IMR-90 (cell line): ENCODE data around the gene GARS1.

ENCODE experiments used
- BHLHE40 ChIP-seq: fragments of 150-350 bp; IDR thresholded peaks from 2 replicates; pipeline ENCODE4 v1.6.1; 2016; ENCODE audit warnings: mild to moderate bottlenecking, low read depth, low read length
- CEBPB ChIP-seq: IDR thresholded peaks from 2 replicates; pipeline ENCODE4 v1.6.1; 2012; ENCODE audit warnings: low read depth, low read length, improper control_type of control experiment
- CTCF ChIP-seq: conservative IDR thresholded peaks from 2 replicates; pipeline ENCODE4 v1.5.1; 2012; ENCODE audit warnings: mild to moderate bottlenecking, low read depth, low read length, improper control_type of control experiment
- ELK1 ChIP-seq: fragments of 150-350 bp; IDR thresholded peaks from 2 replicates; pipeline ENCODE4 v1.6.1; 2016; ENCODE audit warnings: low read depth, mild to moderate bottlenecking, low read length, moderate library complexity, borderline replicate concordance
- MAFK ChIP-seq: IDR thresholded peaks from 2 replicates; pipeline ENCODE4 v1.6.1; 2012; ENCODE audit warnings: low read depth, low read length, improper control_type of control experiment
- MXI1 ChIP-seq: IDR thresholded peaks from 2 replicates; pipeline ENCODE4 v1.6.1; 2012; ENCODE audit warnings: low read depth, mild to moderate bottlenecking, low read length, moderate library complexity, borderline replicate concordance
- NFE2L2 ChIP-seq: fragments of 150-350 bp; IDR thresholded peaks from 2 replicates; pipeline ENCODE4 v1.6.1; 2016; ENCODE audit warnings: low read depth, mild to moderate bottlenecking, low read length
- POLR2A ChIP-seq: IDR thresholded peaks from 2 replicates; pipeline ENCODE4 v1.6.1; 2012; ENCODE audit warnings: mild to moderate bottlenecking, low read depth, low read length
- RCOR1 ChIP-seq: IDR thresholded peaks from 2 replicates; pipeline ENCODE4 v1.6.1; 2012; ENCODE audit warnings: mild to moderate bottlenecking, low read length, improper control_type of control experiment; ENCODE audit not compliant: insufficient replicate concordance

- no peak for TF ChIP-seq BHLHE40
- TF ChIP-seq CTCF = no peak
- TF ChIP-seq POLR2A = no peak
- TF ChIP-seq RCOR1 = no peak
- TF ChIP-seq ELK1 = no peak
- TF ChIP-seq MAFK = no peak
- TF ChIP-seq CEBPB = no peak
- no peak for TF ChIP-seq NFE2L2
- no peak for TF ChIP-seq MXI1
Measured at GRCh38 chr7:30596721-30597120, 2.0 kb downstream of the GARS1 start.
